B cell (primary cell): ENCODE results near the gene KRT222. TPM values are rescaled to one million over a fixed set of nuclear protein-coding genes. Genes with fewer than 3 reads are reported as not detected.

Experiments used
- ATAC-seq: fragments of 200-7000 bp; cut with Tn5 transposase; one replicate; pipeline ENCODE4 v1.10.0; 2021; ENCODE audit warnings: low read depth, mild to moderate bottlenecking, moderate number of reproducible peaks, moderate library complexity
- CTCF ChIA-PET: fragments of 350-600 bp; sonication (Branson Sonifier 250); formaldehyde crosslinking; loops from one replicate; lab custom pipeline; 2021; ENCODE audit warnings: antibody characterized with exemption, inconsistent platforms; lab: Charles Lee
- POLR2A ChIA-PET: fragments of 350-600 bp; sonication (Branson Sonifier 250); formaldehyde crosslinking; loops from one replicate; lab custom pipeline; 2021; ENCODE audit warnings: antibody characterized with exemption; lab: Charles Lee
- DNase-seq: peaks from one replicate; pipeline ENCODE4 v3.0.0; 2013
- H2AFZ ChIP-seq: 2 replicates; pipeline ENCODE4 v1.6.1; 2012; ENCODE audit warnings: mild to moderate bottlenecking, low read depth, low read length; ENCODE audit not compliant: insufficient read depth, poor library complexity, severe bottlenecking
- H3K27ac ChIP-seq, 2 donors: 1 replicate in 1 of 2; 2 replicates in 1 of 2; pipeline ENCODE4 v1.5.1; 2012 to 2013; ENCODE audit warnings: low read length in 2 of 2, mild to moderate bottlenecking in 2 of 2, moderate library complexity in 1 of 2
- H3K27me3 ChIP-seq, 4 experiments: fragments of 200-600 bp in 1 of 4; sonication (generic) in 1 of 4; replicated peaks in 1 of 4; 1 replicate in 2 of 4; 2 replicates in 2 of 4; pipeline versions ENCODE4 v1.6.1 to v1.7.0; 2013 to 2016; ENCODE audit warnings: low read length in 3 of 4, mild to moderate bottlenecking in 2 of 4, mixed read lengths in 1 of 4, moderate library complexity in 1 of 4; ENCODE audit not compliant: insufficient read depth in 4 of 4, control insufficient read depth in 3 of 4; ENCODE audit errors: control extremely low read depth in 1 of 4
- H3K36me3 ChIP-seq, 2 experiments: replicated peaks in 1 of 2; 1 replicate in 1 of 2; 2 replicates in 1 of 2; pipeline versions ENCODE4 v1.6.1 to v1.7.1; 2013; ENCODE audit warnings: low read length in 1 of 2; ENCODE audit not compliant: insufficient read depth in 2 of 2, control insufficient read depth in 1 of 2; ENCODE audit errors: control extremely low read depth in 1 of 2, extremely low read depth in 1 of 2
- H3K4me1 ChIP-seq, 2 donors: fragments of 200-600 bp in 1 of 2; sonication (generic) in 1 of 2; 1 replicate in 1 of 2; 2 replicates in 1 of 2; pipeline versions ENCODE4 v1.5.1 to v1.6.1; 2013 to 2017; ENCODE audit warnings: low read length in 2 of 2; ENCODE audit not compliant: control insufficient read depth in 2 of 2, insufficient read depth in 2 of 2
- H3K4me2 ChIP-seq: replicated peaks from 2 replicates; pipeline ENCODE3; 2012; ENCODE audit warnings: mild to moderate bottlenecking, low read depth, low read length; ENCODE audit not compliant: poor library complexity, severe bottlenecking
- H3K4me3 ChIP-seq, 5 experiments: fragments of 200-600 bp in 1 of 5; sonication (generic) in 1 of 5; 1 replicate in 3 of 5; 2 replicates in 2 of 5; pipeline versions ENCODE4 v1.5.1 to v1.7.0; 2011 to 2016; ENCODE audit warnings: low read length in 4 of 5, mild to moderate bottlenecking in 4 of 5, low read depth in 2 of 5, control low read depth in 1 of 5, moderate library complexity in 1 of 5; ENCODE audit not compliant: insufficient read depth in 1 of 5; ENCODE audit errors: control extremely low read depth in 1 of 5, extremely low read depth in 1 of 5
- H3K79me2 ChIP-seq: fragments of 200-600 bp; sonication (generic); one replicate; pipeline ENCODE4 v1.6.0; 2016; ENCODE audit warnings: low read length; ENCODE audit not compliant: control insufficient read depth, insufficient read depth
- H3K9ac ChIP-seq: fragments of 200-600 bp; sonication (generic); 2 replicates; pipeline ENCODE4 v1.6.1; 2017; ENCODE audit warnings: mild to moderate bottlenecking, low read length, moderate library complexity
- H3K9me3 ChIP-seq, 3 donors: one replicate each; pipeline versions ENCODE4 v1.6.1 to v1.7.1; 2013; ENCODE audit warnings: low read length in 2 of 3; ENCODE audit not compliant: control insufficient read depth in 2 of 3, insufficient read depth in 1 of 3; ENCODE audit errors: control extremely low read depth in 1 of 3
- H4K20me1 ChIP-seq: 2 replicates; pipeline ENCODE4 v1.6.0; 2012; ENCODE audit warnings: mild to moderate bottlenecking, low read length; ENCODE audit not compliant: insufficient read depth, control insufficient read depth, poor library complexity, severe bottlenecking
- H3K27ac Mint-ChIP-seq: one replicate; pipeline ENCODE4 v1.8.0; 2021; ENCODE audit warnings: mixed read lengths
- H3K27me3 Mint-ChIP-seq: one replicate; pipeline ENCODE4 v1.8.0; 2021; ENCODE audit warnings: mixed read lengths
- H3K4me1 Mint-ChIP-seq: one replicate; pipeline ENCODE4 v1.8.0; 2021; ENCODE audit warnings: mixed read lengths
- H3K4me3 Mint-ChIP-seq: one replicate; pipeline ENCODE4 v1.8.0; 2021; ENCODE audit warnings: mixed read lengths
- H3K9me3 Mint-ChIP-seq: one replicate; pipeline ENCODE4 v1.8.0; 2022; ENCODE audit warnings: mixed read lengths; ENCODE audit not compliant: insufficient read depth
- EZH2 ChIP-seq: IDR thresholded peaks from 2 replicates; pipeline ENCODE4 v1.6.1; 2012; ENCODE audit warnings: borderline replicate concordance, low read depth, mild to moderate bottlenecking, moderate library complexity, low read length; ENCODE audit not compliant: insufficient read depth, poor library complexity, severe bottlenecking
- WGBS: methylation state at CpG from one replicate; pipeline ENCODE4 v1.1.5; 2013; ENCODE audit warnings: missing lambda C conversion rate; ENCODE audit not compliant: insufficient coverage; 5-methylcytosine and 5-hydroxymethylcytosine counted together
- intact Hi-C: fragments of 100-400 bp; cut with micrococcal nuclease; formaldehyde crosslinking; loops from one replicate; pipeline ENCODE4 v1.10.0; 2022
- polyA plus RNA-seq: library from polyadenylated mRNA; depleted of rRNA; stranded (reverse); fragments of >200 nt; gene quantifications from 2 replicates; pipeline ENCODE4 v1.2.3, GENCODE V29; 2012
- total RNA-seq, 2 donors: library from RNA; stranded (reverse); fragments of 120-200 nt in 1 of 2; gene quantifications; 1 replicate in 1 of 2; 2 replicates in 1 of 2; pipeline versions ENCODE4 v1.2.3 to v1.2.4, GENCODE V29; 2013 to 2022
- TF ChIP-seq, protein P1 (sequence below): fragments of 200-600 bp; IDR thresholded peaks from one replicate; pipeline ENCODE4 v1.8.0; 2022; ENCODE audit warnings: antibody characterized with exemption, mild to moderate bottlenecking

The KRT222 gene
- total and polyA plus RNA-seq, 2 donors (not counting 1 experiment from before 2014, with no cell fraction given), result not detected

GRCh38 chr17:40615841-40616476 is 49.0 kb downstream of the KRT222 start:
- TF ChIP-seq EZH2, result no peak
- TF ChIP-seq, protein P1, sequence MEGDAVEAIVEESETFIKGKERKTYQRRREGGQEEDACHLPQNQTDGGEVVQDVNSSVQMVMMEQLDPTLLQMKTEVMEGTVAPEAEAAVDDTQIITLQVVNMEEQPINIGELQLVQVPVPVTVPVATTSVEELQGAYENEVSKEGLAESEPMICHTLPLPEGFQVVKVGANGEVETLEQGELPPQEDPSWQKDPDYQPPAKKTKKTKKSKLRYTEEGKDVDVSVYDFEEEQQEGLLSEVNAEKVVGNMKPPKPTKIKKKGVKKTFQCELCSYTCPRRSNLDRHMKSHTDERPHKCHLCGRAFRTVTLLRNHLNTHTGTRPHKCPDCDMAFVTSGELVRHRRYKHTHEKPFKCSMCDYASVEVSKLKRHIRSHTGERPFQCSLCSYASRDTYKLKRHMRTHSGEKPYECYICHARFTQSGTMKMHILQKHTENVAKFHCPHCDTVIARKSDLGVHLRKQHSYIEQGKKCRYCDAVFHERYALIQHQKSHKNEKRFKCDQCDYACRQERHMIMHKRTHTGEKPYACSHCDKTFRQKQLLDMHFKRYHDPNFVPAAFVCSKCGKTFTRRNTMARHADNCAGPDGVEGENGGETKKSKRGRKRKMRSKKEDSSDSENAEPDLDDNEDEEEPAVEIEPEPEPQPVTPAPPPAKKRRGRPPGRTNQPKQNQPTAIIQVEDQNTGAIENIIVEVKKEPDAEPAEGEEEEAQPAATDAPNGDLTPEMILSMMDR, result no peak
- no peaks in the 10 kb centered on the region for H3K9me3 Mint-ChIP-seq
- POLR2A ChIA-PET, result interaction anchor here (0.6 to 6.1 kb wide), 18 partner anchors 8 to 1047 kb away, joined by 3 to 132 read pairs (median 6); partner anchors contain the start of gene CCR7
- ATAC-seq (no peak), DNase-seq (no peak)
- intact Hi-C loops, result loop anchor here (1.0 to 5.0 kb wide), 9 partner anchors 20 to 254 kb away; partner anchors contain the start of genes CCR7, GJD3 and TOP2A
- Histone ChIP-seq H2AFZ (no peak overlapping the region), H3K79me2 (peaks cover 6% of the 10 kb centered on the region), H3K27ac (peak overlapping the region; percentile 90 to 96), H3K36me3 (no peaks in the 10 kb centered on the region), H3K4me2 (peak overlapping the region; percentile 59), H3K9ac (peak overlapping the region; percentile 21), H3K27me3 (no peaks in the 10 kb centered on the region), H3K9me3 (no peaks in the 10 kb centered on the region), H4K20me1 (no peaks in the 10 kb centered on the region), H3K4me3 (peak overlapping the region in 2 of 5 experiments; percentile 7 to 12), H3K4me1 (peaks cover 62 to 67% of the 10 kb centered on the region in 2 donors)
- CTCF ChIA-PET, result interaction anchor here (0.7 to 11.9 kb wide), 51 partner anchors 9 to 1050 kb away, joined by 3 to 634 read pairs (median 6); partner anchors contain the start of genes CCR7, IGFBP4, SMARCE1 and TOP2A
- peak overlapping the region; percentile 94 for H3K27ac Mint-ChIP-seq
- H3K4me1 Mint-ChIP-seq, result peaks cover 68% of the 10 kb centered on the region
- H3K27me3 Mint-ChIP-seq, result no peaks in the 10 kb centered on the region
- peak overlapping the region; percentile 73 for H3K4me3 Mint-ChIP-seq
- 92% methylated on average over 9 of the region's 10 CpGs for WGBS
